CD4-positive, alpha-beta T cell treated with Interleukin-12 subunit alpha and Interleukin-12 subunit beta, for 1 hour (primary cell): ENCODE data around the gene PLXNA4.

Source experiments
- DNase-seq: peaks from one replicate; pipeline ENCODE4 v3.0.0-alpha.2; 2020

The PLXNA4 gene

GRCh38 chr7:132560825-132561529, 15.3 kb downstream of the PLXNA4 start:
- DNase-seq, result no peak

- DNase-seq, result no peak
These were observed 16.2 kb downstream of the PLXNA4 start for GRCh38 chr7:132560105-132560504.

- DNase-seq, result no peak
These were observed 17.5 kb downstream of the PLXNA4 start for GRCh38 chr7:132558815-132559214.

- DNase-seq, result no peak
These were observed 18.7 kb downstream of the PLXNA4 start for GRCh38 chr7:132557489-132558044.

GRCh38 chr7:132554446-132554845, 21.8 kb downstream of the PLXNA4 start:
- no peak for DNase-seq

- DNase-seq, result no peak
These were observed 23.2 kb downstream of the PLXNA4 start for GRCh38 chr7:132553031-132553430.

GRCh38 chr7:132551886-132552285, 24.4 kb downstream of the PLXNA4 start:
- DNase-seq, result no peak

- DNase-seq, result no peak
These were observed 24.8 kb downstream of the PLXNA4 start for GRCh38 chr7:132551439-132551838.

GRCh38 chr7:132548489-132549078, 27.7 kb downstream of the PLXNA4 start:
- no peak for DNase-seq

- DNase-seq, result no peak
These were observed 28.4 kb downstream of the PLXNA4 start for GRCh38 chr7:132547821-132548220.

GRCh38 chr7:132546366-132547127, 29.7 kb downstream of the PLXNA4 start:
- no peak for DNase-seq

- no peak for DNase-seq
These were observed 30.5 kb downstream of the PLXNA4 start for GRCh38 chr7:132545756-132546155.

GRCh38 chr7:132544999-132545398, 31.3 kb downstream of the PLXNA4 start:
- DNase-seq, result no peak

GRCh38 chr7:132544025-132544424, 32.2 kb downstream of the PLXNA4 start:
- DNase-seq, result no peak

- DNase-seq, result no peak
These were observed 33.4 kb downstream of the PLXNA4 start for GRCh38 chr7:132542895-132543294.

- no peak for DNase-seq
These were observed 34.6 kb downstream of the PLXNA4 start for GRCh38 chr7:132541656-132542055.

- no peak for DNase-seq
These were observed 38.7 kb downstream of the PLXNA4 start for GRCh38 chr7:132537456-132538145.

- DNase-seq, result no peak
These were observed 39.4 kb downstream of the PLXNA4 start for GRCh38 chr7:132536654-132537395.

- no peak for DNase-seq
These were observed 42.4 kb downstream of the PLXNA4 start for GRCh38 chr7:132533916-132534315.

GRCh38 chr7:132532281-132532680, 44.0 kb downstream of the PLXNA4 start:
- DNase-seq, result no peak

GRCh38 chr7:132531562-132531961, 44.7 kb downstream of the PLXNA4 start:
- no peak for DNase-seq

GRCh38 chr7:132528695-132529094, 47.6 kb downstream of the PLXNA4 start:
- no peak for DNase-seq
